M059J (cell line): ENCODE results near the gene PCDH12. TPM values are rescaled to one million over a fixed set of nuclear protein-coding genes. Genes with fewer than 3 reads are reported as not detected.

Source experiments
- DNase-seq: peaks from one replicate; pipeline ENCODE4 v3.0.0-alpha.2; 2012; ENCODE audit warnings: low read depth
- total RNA-seq: library from RNA; depleted of rRNA; stranded (reverse); fragments of >200 nt; shearing (Covaris generic); gene quantifications from 2 replicates; pipeline ENCODE4 v1.2.3, GENCODE V29; 2014; rRNA removed

PCDH12 gene
- not detected in 2 replicates for total RNA-seq

DNA sequence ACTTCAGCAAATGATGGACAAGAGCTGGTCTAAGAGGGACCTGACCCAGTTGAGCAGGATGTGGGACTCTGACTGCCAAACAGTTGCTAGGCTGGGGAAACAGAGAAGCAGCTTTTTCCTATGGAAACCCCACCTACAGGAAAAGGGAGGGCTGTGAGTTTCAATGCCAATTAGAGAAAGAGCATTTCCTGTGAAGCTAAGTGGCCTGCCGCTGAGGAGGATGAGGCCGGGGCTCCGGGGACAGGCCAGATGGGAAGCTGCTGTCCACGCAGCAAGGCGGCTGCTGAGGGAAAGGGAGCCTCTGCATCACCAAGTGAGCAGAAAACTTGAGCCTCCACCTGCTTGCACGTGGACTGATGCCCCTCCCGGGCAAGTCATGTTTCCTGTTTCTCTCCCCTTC is at the start of gene PCDH12:
Gene PCDH12 (minus strand): TSS at position 90 of the 400 bp plus-strand sequence. CDS start 351 bp downstream, outside the sequence.
- no peak for DNase-seq

DNA sequence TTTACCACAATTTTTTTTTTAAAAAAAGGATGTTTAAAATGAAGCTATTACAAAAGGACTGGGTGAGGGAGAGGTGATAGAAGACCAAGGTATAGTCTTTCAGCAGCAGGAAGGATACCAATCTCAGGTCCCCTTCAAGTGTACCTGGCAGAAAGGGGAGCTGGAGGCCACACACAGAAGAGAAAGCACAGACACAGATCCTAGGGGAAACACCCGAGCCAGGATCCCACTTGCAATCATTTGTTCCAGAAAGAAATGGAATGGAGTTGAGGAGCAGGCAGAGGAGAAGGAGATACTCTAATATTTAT is 49.2 kb upstream of the PCDH12 start:
- no peak for DNase-seq

DNA sequence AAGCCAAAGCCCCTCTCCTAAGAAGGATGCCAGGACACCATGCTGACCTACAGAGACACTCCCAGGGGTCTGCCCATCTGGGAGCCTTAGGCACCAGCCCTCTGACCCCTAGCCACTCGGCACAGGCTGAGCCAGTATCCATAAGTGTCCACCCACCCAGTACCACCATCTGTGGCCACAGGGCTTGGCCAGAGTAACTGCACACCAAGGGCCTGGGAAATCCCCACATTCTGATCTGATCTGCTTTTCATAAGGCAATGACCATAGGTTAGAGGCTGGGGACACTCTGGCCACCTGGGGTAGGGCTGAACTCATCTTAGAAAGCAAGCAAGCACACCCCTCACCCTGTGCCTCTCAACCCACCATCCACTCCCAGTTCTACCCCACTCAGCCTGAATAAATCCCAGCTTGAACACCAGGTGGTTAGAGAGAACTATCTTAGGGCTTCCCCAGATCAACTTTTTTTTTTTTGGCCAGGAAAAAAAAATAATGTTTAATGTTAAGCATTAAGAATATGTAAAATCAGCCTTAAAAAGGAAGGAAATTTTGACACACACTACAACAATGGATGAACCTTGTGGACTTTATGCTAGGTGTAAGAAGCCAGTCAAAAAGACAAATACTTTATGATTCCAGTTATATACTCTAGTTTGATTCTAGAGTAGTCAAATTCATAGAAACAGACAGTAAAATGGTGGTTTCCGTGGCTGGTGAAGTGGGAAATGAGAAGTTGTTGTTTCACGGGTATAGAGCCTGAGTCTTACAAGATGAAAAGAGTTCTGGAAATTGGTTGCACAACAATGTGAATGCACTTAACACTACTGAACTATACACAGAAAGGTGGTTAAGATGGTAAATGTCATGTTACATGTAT is 48.6 kb upstream of the PCDH12 start:
- DNase-seq, result no peak

DNA sequence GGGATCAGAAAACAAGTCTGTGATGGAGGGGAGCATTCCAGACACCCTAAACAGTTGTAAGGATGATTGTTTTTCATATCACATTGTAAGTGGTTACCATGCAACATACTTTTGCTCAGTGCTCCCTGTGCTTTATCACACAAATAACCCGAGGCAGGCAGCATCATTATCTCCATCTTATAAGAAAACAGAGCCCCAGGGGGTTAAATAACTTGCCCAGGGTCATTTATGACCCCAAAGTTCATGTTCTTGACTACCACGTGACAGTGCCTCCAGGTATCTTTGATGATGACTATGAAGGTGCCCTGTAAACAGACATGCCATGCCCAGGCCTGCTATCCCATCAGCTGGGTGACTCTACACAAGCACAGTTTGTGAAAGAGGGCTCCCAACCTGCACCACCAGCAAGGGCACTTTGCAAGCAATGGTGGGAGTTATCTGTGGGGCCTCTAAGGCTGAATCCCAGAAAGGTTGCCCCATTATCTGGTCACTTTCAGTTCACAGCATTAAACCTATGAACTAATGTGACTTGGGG is 45.3 kb upstream of the PCDH12 start:
- no peak for DNase-seq

DNA sequence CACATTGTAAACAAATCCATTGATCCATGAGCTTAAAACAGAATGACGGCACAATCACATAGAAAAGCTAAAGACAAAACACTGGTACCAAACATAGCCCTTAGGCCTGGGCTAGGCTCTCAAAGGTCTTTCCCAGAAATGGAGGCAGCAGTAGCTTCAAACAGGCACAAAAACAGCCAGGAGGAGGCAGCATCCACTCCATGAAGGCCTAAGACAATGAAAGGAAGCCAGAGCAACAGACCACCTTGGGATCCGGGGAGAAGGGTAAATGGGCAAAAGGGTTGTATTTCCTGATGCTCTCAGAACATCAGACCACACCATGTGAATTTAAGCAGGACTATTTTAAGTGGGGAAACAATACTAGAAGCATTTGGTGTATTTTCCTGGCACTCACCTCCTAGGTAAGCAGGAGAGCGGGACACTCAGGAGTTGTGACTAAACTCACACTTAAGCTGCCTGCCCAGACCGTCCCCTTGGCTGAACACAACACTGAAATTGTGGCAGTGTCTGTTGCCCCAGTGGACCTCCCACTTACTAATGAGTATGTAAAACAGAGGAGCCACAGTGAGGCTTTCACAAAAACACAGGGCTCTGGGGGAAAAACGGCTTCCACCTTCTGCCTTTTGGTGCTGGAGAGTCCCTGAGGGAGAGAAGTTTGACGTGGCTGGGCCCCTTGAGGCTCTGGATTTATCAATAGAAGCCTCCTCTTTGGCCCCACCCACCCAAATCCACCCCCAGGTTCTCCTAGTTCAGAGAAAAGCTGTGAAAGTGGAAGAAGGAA is 42.9 kb upstream of the PCDH12 start:
- DNase-seq, result peak; percentile 14

DNA sequence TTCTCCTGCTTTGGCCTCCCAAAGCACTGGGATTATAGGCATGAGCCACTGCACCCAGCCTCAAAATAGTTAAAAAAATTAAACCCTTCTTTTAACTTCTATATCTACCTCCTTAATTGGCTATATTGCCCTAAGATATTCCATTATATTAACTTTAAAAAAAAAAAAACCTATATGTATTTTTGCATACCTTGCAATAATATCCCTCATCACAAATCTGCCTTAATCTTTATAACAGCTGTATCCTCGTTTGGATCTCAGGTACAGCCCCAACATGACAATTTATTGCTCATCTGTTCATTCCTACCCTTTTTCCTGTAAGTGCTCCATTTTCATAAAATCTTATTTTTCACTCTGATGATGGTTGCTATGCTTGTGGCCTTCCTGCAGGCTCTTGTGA is 42.2 kb upstream of the PCDH12 start:
- DNase-seq, result no peak

DNA sequence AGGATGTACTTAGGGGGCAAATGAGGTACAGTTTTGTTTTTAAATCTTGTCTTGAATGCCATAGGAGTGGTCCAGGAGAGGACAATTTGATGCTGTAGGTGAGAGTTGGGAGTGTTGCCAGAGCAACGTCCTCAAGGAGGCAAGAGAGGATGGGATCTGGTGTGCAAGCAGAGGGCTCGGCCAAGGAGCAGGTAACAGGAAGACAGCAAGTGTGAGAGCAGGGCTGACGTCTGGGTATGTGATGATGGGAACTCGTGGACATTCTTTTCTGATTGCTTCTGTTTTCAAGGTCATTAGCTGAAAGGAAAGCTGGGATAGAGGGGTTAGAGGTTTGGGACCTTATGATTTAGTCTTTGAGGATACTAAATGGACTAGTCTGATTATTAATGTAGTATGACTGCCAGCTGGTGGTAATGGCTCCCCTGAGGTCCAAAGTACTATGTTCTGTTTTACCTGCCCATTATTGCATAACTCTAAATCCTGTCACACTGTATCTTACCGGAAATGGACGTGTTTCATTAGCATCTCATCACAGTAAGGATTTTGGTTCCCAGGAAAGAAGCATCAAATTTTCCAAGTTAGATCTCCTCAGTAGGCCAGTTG is 39.5 kb upstream of the PCDH12 start:
- no peak for DNase-seq

DNA sequence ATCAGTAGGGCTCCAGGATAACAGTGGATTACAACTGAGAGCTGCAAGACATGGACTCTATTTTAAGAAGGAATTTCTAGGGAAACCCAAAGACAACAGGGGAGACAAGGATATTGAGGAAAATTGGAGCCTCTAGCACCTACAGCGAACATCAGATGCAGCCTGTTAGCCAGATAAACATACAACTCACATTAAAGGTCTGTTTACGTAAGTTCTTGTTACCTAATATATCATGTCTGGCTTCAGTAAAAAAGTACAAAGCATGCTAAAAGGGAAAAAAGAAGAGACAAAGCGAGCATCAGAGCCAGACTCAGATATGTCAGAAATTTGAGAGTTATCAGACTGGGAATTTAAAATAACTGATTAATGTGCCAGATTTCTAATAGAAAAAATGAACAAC is 37.7 kb upstream of the PCDH12 start:
- DNase-seq, result no peak

DNA sequence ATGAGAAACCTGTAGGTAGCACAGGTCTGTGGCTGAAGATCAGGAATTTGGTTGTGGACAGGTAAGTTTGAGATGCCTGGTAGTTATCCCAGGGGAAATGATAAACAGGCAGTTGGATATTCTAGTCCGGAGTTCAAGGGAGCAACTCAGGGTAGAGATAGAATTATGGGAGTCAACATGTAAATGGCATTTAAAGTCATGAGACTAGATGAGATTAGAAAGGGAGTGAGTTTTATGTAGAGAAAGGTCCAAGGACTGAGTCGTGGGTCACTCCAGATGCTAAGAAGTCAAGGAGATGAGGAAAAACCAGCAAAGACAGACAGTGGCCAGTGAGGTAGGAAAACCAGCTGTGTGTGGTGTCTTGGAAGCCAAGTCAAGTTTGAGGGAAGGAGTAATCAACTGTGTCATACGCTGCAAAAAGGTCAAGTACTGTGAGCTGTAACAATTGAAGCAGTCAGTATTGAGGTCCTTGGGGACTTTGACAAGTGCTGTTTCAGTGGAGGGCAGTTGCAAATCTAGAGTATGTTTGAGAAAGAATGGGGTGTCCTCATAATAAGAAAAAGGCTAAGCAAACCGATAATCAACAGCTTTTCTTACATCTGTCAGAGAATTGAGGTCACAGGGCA is 36.6 kb upstream of the PCDH12 start:
- no peak for DNase-seq

DNA sequence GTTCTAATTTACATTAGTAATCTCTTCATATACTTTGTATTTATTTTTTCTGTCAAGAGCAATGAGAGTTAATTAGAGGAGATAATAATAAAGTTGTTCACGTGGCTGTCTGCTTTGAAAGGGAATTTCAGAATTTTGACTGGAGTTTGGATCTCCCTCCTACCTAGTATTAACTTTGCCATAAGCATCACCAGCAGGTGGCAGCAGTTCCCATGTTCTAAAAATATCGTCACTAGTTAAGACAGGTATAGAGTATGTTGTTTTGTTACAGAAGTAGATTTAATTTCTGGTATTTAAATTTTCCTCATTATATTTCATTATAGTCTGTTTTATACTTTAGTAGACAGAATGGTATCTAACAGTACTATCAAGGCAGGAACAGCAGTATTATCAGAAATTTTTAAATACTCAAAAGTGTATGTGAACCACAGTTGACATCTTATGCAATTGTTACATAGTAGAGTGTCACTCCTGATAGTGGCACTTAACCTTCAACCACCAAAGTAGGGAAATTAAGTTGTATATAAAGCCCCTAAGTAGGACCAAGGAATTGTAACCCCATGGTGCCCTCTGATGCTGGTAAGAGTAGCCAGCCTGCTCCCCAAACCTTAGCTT is 34.5 kb upstream of the PCDH12 start:
- DNase-seq, result peak; percentile 66

DNA sequence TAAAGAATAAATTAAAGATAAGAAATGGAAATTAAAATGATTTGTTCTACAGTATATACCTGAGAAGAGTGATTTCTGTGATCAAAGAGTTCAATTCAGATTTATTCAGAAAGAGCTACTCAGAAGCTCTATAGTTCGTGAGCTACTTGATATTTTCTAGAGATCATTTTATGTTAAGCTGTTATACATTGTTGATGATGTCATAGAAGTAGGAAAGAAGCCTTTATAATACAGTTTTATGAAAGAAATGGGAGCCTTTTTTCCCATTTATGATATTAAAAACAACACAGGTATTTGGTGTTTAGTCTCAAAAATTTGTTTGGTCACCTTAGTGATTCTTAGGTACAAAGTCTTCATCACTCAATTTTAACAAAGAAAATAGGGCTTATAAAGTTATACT is 31.7 kb upstream of the PCDH12 start:
- DNase-seq, result no peak

DNA sequence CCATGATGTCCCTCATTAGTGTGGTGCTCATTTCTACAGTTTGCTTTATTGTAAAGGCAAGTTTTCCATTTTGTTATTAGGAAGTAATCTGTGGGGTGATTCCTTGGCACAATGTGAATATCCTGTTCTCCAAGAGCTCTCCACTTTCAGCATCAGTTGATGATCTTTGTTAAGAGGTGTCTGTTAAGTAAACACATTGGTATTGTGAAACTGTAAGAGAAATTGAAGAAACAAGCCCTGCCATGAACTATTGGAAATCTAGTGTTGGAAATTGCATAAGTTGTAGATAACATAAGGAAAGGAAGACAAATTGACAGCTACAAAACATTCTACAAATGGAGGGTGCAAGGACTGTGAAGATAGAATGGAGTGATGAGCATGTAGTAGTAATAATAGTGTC is 28.1 kb upstream of the PCDH12 start:
- no peak for DNase-seq

DNA sequence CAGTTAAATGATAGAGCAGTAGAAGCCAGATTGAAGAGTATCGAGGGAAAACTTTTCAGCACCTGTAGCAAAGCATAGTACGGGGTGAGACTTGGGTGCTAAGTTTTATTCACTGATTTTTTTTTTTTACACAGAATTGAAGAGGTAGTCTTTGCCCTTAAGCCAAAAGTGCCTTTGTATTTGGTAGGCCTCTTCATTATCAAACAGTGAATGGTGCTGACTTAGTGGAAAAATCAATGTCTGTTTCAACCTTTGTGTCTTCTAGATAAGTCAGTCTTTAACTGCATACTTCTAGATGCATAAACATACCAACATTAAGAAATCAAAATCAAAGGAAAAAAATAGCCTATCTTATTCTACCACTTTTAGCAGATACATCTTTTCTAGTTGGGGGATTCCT is 24.6 kb upstream of the PCDH12 start:
- no peak for DNase-seq

DNA sequence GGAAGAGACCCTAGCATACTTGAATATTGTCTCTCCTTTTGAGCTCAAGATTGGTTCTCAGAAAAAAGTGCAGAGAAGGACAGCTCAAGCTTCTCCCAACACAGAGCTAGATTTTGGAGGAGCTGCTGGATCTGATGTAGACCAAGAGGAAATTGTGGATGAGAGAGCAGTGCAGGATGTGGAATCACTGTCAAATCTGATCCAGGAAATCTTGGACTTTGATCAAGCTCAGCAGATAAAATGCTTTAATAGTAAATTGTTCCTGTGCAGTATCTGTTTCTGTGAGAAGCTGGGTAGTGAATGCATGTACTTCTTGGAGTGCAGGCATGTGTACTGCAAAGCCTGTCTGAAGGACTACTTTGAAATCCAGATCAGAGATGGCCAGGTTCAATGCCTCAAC is 20.4 kb upstream of the PCDH12 start:
- DNase-seq, result no peak

DNA sequence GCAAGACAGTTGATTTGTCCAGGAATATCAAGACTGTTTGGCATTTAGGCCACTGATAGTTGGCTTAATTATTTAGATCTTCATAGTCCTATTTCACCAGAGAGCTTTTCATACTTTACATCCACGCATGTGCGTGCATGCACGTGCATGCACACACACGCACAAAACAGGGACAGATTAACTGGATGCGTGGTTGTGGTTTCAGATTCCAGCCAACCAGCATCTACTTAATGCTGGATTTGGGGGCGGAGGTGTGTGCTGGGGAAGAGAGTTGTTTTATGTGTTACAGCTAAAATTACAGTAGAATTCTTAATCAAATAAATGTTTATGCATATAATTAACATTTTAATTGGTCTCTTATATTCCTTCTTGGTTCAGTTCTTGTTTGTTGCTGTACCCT is 18.2 kb upstream of the PCDH12 start:
- no peak for DNase-seq

DNA sequence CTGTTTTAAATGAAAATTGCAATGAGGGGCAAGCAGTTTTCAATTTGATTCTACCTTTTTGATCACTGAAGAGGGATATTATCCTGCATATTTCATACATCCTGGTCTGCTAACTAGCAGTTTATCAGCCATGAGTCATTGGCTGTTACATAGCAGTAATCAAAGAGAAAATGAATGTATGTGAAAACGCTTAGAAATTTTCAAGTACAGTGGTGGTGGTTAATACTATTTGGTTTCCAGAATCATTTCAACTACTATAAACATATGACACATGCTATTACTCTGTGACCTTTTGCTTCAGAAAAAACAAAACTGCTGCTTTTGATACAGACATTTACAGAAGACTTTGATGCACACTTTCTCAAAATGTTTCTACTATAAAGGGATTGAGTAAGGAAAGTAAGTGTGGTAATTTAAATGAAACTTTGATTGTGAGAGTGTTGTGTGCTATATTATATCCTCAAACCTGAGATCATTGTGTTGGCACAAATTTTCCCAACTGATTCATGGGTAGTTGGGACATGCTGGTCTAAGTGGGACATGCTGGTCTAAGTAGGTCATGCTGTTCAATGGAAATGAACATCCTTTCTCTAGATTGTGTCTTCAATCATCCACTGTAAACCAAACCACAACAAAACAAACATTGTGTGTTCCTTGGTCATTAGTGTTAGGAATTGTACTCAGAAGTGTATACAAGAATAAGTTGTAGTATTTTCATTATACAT is 16.0 kb upstream of the PCDH12 start:
- DNase-seq, result peak; percentile 68

DNA sequence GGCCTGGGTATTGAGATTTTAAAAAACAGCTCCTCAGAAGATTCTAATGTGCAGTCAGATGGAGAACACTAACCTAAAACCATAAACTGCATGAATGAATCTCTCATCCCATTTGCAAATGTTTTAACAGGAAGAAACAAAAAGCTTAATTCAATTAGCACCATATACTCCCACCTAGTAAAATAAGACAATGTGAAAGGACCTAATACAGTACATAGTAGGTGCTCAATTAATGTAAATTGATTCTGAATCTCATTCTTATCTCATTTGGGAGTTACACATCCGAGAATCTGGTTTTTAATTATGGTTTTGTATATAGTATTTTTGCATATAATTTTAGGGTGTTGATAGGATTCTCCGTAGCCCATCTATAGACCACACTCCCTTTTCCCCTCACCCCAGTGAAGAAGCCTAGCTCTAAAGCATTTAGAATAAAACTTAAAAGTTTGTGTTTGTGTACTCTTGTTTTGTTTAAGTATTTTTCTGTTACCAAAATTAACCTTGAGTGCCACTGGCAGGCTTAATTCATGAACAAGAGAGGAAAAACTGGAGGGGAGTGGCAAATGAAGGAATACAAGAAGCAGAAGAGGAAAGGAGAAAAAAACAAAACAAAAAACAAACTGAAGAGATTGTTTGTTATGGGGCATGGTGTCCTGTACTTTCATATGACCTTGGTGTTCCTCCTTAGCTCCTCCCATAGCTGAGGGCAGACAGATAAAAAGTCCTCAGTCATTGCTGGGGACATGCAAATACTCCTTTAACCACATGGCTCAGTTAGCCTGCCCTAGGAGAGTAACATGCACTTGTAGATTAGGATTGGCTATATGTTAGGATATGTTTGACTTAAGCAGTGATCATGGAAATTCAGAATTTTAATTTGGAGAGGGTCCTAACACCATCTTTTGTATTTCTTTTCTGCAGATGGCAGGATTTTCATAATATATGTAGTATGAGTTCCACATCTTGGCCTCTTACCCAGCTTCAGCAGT is 12.1 kb upstream of the PCDH12 start:
- DNase-seq, result peak; percentile 40

DNA sequence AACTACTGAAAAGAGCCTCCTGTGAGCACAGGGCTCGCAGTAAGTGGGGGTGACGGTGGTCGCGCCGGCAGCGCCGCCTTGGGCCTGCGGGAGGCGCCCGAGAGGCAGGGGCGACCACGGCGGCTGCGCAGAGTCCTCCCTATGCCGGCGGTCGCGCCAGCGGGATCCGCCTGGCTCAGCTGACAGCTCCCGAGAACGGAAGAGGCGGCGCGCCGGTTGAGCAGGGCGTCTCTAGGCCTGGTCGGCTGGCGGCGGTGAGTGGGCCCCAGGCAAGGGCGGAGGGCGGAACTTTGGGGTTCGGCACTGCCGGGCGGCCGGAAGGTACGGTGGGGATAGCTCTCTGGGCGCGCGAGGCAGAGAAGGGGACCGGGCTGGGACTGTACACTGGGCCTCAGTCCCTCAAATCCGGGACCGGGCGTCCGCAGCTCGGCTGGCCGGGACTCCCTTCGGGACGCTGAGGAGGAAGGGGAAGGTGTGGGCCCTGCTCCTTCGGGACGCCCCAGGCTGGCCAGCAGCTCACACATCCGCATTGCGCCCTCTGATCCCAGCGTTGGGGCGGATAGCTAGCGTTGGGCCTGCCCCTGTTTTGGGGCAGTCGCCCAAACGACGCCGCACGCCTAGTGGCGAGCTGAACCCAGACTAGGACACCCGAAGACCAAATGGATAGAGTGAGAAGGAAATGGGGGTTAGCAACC is 11.1 kb upstream of the PCDH12 start, which contains the start of gene RNF14:
Gene RNF14 (plus strand): TSS at position 192 of the 695 bp plus-strand sequence. CDS start 4,484 bp downstream, outside the sequence.
- peak; percentile 94 for DNase-seq

DNA sequence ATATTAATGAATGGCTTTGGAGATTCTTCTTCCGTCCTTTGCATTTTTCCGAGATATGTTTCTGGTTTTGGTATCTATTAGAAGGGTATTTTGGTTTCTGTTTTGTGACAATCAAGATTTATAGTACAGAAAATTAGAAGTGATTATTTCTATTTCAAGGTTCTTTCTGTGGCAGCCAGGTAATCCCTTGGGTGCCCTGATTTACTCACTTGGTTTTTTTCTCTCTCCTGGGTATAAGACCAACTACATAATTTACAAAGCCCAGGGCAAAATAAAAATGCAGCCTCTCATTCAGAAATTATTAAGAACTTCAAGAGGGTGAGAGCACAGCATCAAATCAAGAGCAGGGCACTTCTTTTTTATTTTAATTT is 8.9 kb upstream of the PCDH12 start:
- DNase-seq, result no peak
